GM21576 (cell line): ENCODE data around the gene PRR33.
"Not testable (repeated sequence)": the region's sequence is repeated elsewhere in the genome, so short reads cannot be mapped to it uniquely, and the experiment has no call there.

ENCODE experiments used
- ATAC-seq: cut with Tn5 transposase; IDR thresholded peaks from one replicate; pipeline ENCODE4 v1.9.1; 2021; ENCODE audit warnings: mild to moderate bottlenecking, moderate library complexity; ENCODE audit not compliant: unreplicated experiment

The PRR33 gene

DNA sequence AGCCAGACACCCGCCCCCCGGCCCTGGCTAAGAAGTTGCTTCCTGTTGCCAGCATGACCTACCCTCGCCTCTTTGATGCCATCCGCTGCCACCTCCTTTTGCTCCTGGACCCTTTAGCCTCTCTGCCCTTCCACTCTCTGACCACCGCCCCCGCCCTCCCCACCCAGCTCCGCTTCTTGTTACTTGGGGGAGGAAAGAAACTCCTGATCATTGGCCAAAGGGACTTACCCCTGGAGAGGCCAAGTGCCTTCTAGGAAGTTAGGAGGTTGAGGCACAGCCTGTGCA, at the start of gene PRR33:
PRR33 (minus strand) TSS at position 65 of the 285 bp plus-strand sequence. CDS start 1,311 bp downstream, outside the sequence.
- ATAC-seq, result no peak

DNA sequence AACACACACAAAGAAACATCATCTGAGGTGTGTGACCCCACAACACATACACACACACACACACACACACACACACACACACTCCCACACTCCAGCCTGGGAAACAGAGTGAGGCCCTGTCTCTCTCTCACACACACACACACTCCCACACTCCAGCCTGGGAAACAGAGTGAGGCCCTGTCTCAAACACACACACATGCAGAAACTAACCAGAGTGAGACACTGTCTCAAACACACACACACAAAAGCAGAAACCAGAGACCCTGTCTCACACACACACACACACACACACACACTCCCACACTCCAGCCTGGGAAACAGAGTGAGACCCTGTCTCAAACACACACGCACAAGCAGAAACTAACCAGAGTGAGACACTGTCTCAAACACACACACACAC, 48.1 kb upstream of the PRR33 start:
- ATAC-seq, result not testable (repeated sequence)

DNA sequence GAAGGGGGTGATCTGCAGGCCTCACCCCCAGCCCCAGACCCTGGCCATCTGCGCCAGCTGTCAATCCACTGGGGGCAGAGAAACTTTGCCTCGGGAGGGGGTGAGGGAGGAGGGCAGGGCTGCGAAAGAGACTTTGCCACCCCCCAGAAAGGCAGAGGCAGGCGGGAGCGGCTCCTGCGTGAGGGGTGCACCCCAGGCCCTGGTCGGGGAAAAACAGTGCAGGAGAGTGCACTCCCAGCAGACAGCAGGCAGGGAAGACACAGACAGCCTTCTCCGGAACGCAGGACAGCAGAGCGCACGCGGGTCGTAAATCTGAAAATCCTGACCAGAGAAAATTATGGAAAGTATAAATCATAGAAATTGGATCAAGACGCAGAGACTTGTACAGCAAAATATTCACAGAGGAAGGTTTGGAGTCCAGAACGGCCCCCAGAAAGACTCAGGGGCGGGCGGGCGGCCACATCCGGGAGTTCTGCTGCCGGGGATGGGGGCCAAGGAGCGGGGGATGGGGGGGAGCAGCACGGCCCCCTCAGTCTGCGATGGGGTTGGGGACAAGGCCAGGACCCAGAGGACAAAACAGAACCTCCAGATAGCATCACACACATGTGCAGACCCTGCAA, 47.4 kb upstream of the PRR33 start:
- no peak for ATAC-seq

DNA sequence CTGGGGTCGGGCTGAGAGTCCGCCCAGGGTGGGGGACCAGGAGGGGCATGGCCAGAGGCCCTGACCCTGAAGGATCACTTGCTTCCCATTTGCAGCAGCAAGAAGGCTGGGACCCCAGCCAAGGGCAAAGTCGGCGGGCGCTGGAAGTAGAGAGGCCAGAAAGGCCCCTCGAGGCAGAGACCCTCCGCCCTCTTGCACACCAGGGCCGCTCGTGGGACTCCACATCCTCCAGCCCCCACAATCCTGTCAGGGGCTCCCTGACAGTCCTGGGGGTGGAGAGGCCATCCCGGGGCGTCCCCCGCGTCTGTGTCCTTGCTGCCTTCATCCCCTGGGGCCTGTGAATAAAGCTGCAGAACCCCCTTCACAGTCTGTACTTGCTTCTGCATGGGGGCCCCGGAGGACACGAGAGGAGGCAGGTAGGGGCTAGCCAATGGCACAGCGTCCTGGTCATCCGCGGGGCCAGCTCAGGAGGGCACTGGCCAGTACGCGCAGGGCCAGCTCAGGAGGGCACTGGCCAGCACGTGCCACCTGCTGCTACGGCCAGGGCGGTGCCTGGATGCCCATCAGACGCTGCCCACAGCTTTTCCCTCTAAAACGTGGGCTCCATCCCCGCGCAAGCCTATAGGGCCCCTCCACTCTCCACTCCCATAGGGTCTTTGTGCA, 46.8 kb upstream of the PRR33 start:
- ATAC-seq, result no peak

DNA sequence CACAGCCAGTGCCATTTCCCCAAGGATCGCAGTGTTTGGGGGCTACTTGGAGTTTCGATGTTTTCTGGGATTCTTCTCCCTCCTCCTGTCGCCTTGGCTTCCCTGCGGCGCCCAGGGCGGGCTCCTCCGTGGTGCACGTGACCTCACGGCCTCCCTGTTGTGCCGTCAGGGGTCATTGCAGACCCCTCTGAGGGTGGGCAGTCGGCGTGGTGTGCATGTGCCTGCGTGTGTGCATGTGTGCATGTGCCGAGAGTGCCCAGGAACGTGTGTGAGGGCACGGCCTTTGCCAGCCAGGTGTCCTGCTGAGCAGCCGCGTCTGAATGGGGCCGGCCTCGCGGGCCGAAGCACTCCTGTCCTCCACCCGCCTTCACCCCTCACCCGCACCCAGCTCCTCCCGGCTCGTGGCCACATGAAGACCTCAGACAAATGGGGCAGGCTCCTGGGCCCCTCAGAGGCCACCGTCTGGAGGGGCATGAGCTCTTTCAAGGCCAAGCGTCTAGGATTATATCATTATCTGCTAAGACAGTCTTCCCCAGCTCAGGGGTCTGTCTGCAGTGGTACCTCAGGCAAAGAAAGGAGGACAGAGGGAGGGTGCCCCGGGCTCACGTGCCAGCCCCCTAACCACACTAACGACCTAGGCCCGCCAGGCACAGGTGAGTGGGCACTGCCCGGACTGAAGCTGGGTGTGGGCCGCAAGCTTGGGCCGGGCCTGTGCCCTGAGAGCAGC, 46.1 kb upstream of the PRR33 start:
- ATAC-seq, result no peak

DNA sequence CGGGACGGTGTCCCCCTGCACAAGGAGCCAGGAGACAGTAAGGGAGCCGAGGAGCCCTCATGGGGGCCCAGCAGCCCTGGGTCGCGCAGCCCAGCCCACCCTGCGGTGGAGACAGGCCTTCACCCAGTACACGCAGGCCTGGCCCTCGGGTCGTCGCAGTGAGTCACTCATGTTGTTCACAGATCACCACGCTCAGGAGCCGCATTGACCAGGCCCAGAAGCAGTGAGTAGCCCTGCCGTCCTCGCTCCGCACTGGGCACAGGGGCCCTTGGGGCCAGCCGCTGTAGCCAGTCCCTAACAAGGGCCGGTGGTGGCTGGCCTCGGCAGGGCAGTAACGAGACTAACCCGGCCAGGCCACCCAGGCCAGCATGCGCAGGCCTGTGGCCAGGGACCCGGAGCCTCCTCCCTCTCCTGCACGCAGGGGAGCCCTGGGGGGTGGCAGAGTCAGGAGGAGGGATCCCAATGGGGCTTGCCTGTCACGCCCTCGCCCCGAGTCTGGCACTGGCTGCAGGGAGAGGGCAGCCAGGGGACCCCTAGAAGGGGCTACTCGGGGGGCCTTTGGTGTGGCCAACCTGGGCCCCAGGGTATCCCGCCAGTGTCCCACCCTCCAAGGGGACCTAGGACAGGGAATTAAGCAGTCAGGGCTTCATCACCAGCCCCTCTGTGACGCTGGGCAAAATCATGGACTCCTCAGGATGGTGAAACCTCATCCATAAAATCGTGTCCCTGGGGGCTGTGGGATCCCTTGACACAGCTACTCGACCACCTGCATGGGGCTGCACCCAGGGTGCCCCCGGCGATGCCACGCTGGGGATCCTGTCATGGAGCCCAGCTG, 45.3 kb upstream of the PRR33 start:
- ATAC-seq, result no peak

DNA sequence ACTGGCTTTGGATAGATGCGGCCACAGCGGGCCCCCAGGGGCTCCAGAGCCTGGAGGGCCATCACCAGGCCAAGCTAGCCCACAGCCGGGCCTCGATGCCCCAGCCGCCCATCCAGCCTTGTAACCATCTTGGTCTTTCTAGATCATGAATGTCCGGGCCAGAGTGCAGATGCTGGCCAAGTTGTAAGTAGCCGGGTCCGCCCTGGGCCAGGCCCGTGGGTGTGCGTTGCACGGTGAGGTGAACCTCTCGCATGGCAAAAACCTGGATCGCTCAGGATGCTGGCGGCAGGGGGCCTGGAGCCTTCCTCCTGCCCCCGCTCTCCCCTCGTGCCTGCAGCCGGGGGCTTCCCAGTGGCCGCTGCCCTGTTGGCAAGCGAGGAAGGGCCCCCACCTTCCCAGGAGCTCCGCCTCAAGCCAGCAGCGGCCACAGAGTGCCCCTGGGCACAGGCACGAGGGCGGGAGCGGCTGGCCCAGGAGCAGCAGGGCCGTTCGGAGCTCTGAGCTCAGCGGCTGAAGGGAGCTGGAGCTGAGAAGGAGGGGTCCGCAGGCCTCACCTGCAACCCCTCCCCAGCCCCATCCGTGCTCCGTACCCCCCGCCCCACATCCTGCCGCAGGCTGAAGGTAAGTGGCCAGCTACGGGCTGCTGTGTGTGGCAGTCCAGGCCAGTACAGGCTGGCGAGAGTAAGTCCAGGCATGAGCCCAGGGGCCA, 44.5 kb upstream of the PRR33 start:
- no peak for ATAC-seq

DNA sequence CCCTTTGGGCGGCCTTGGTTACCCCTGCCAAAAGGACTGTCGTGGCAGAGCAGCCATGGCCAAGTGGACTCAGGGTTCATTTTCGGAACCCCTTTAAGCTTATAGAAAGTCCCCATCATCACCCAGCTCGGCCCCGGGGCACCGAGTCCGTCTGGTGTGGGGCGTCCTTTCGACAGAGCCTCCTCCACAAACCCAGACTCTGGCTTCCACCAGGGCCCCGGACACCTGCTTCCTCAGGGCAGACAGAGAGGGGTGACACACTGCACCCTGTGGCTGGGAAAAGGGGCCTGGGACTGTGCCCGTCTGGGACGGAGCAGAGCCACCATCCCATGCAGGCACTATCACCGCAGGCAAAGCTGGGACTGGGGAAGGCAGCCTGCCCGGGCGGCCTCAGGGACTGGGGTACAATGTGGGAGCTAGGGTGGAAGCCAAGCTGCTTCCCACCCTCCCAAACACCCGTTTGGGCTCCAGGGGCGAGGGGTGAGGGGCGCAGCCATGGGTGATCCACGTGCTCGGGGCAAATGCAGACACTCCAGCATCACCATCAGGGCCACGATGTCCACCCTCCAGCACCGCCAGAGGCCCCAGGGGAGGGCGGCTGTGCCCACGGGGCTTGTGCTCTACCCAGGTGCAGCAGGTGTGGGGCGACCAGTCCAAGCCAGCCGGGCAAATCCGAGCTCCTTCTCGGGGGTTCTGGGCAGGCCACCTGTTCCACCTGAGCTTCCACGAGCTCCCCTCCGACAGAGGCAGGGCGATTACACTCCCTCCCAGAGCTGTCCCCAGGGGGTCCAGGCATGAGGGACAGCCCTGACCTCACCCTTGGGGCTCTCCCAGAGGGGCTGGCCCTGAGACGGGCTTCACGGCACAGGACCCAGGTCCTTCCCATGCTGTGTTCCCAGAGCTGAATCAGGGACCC, 43.7 kb upstream of the PRR33 start:
- ATAC-seq, result no peak

DNA sequence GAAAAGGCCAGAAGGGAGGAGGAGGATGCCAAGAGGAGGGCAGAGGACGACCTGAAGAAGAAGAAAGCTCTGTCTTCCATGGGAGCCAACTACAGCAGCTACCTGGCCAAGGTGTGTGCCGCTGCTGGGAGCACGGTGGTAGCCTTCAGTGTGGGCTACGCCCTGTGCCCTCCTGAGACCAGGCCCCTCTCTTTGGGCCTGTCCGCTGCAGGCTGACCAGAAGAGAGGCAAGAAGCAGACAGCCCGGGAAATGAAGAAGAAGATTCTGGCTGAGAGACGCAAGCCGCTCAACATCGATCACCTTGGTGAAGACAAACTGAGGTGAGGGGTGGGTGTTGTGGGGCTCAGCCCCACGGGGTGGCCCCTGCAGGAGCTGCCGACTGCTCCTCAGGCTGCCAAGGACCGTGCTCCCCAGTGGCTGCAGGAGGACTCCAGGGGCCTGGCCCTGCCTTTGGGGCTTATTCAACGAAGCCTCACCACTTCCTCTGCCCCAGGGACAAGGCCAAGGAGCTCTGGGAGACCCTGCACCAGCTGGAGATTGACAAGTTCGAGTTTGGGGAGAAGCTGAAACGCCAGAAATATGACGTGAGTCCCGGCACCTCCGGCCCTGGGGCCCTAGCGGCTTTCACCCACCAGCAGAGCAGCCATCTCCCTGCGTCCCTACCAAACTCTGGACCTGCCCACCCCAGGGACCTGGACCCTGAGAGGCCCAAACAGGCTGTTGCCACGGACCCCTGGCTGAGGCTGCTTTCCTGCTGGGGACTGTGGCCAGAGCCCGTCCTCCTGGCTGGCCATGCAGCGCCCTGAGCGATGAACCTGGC, 42.9 kb upstream of the PRR33 start:
- ATAC-seq, result no peak

DNA sequence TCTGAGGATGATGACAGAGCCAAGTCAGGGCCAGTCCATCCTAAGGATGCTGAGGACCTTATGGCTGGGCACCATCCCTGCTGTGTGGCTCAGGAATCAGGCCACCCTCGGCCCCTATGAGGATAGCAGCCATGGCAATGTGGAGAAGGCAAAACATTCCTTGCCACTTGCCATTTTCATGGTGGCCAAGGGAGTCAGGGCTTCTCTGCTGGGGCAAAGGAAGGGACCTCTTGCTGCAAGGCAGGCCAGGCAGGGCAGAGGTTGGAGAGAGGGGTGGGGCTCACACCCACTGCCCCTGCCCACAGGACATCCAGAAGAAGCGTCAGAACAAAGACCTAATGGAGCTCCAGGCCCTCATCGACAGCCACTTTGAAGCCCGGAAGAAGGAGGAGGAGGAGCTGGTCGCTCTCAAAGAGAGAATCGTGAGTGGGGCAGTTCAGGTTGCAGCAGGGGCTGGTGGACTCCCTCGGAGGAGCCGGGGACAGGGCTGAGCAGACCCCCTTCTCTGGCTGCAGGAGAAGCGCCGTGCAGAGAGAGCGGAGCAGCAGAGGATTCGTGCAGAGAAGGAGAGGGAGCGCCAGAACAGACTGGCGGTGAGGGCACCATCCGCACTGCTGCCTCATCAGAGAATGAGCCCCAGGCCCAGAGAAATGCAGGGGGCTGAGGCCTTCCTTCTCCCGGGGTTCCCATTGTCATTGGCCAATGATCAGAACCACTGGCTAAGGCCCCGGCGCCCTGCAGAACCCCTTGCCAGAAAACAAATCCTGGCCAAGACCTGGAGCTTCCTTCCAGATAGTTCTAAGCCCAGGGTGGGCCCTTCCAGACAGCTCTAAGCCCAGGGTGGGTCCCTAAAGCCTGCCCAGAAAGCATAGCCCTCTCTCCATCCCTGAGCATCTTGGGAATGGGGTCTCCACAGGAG, 42.0 kb upstream of the PRR33 start:
- ATAC-seq, result no peak

DNA sequence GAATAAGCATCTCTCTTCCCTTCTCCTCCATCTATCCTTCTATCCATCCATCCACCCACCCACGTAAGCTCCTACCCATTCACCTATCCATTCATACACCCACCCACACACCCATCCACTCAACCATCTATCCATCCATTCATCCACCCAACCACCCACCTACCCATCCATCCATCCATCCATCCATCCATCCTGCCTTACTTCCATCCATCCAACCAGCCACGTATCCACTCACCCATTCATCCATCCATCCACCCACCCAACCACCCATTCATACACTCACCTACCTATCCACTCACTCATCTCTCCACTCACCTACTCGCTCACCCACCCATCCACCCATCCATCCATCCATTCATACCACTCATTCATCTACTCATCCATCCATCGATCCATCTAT, 41.0 kb upstream of the PRR33 start:
- no peak for ATAC-seq

DNA sequence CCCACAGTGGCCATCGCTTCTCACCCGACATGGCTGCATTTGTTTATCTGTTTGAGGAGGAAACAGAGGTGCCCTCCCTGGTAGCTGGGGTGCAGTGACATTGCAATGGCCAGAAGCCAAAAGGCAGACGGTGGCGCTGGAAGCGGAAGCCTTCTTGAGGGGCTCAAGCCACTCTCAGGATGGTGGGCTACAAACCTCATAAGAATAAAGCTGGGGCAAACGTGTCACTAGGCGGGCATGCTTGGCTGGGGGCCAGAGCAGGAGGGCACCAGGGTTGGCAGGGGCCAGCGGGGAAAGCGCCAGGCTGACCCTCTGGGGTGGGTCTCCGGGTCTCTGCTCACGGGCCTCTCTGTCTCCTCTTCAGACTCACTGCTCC, 40.4 kb upstream of the PRR33 start:
- ATAC-seq, result no peak

DNA sequence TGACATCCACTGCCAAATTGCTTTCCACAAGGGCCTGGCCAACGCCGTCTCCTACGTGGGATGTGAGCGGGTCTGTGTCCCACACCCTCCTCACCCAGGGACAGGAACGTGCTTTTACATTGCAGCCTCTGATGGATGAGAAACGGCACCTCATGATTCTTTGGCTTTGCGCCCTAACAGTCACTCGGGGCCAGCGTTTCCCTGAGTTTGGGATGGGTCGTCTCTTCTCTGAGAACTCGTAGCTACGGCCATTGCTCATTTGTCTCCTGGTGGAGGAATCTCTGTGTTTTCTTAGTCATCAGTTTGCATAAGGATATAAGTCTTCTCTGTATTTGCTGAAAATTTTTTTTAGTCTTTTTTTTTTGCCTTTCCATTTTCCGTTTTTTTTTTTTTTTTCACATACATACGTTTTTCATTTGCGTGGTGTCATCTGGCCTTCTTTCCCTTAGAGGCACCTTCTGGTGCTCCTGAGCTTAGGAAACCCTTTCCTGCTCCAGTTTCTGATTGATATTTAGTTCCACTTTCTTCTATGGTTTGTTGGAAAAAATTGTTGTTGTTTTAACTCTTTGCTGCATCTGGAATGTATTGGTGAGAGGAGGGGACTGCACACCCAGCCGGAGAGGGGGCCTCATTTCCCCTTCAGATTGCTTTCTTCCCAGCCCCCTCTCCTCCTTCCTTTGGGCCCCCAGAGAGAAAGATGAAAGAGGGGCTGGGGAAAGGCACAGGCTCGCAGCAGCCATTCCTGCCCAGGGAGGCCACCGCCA, 39.8 kb upstream of the PRR33 start:
- no peak for ATAC-seq

DNA sequence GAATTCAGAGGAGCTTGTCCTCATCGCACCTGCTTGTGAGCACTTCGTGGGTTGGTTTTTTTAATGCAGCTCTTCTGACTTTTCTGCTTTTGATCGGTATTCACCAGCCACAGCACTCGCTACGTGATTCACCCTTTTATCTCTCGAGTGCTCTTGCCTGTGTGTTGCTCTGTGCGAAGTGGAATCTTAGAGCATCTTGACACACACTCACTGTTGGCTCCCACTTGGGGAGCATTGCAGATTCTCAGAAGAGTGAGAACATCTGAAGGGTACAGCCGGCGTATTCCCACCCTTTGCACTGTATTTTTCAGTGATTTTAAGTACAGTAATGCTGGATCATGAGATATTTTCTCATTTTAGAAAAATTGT, 38.8 kb upstream of the PRR33 start:
- ATAC-seq, result no peak

DNA sequence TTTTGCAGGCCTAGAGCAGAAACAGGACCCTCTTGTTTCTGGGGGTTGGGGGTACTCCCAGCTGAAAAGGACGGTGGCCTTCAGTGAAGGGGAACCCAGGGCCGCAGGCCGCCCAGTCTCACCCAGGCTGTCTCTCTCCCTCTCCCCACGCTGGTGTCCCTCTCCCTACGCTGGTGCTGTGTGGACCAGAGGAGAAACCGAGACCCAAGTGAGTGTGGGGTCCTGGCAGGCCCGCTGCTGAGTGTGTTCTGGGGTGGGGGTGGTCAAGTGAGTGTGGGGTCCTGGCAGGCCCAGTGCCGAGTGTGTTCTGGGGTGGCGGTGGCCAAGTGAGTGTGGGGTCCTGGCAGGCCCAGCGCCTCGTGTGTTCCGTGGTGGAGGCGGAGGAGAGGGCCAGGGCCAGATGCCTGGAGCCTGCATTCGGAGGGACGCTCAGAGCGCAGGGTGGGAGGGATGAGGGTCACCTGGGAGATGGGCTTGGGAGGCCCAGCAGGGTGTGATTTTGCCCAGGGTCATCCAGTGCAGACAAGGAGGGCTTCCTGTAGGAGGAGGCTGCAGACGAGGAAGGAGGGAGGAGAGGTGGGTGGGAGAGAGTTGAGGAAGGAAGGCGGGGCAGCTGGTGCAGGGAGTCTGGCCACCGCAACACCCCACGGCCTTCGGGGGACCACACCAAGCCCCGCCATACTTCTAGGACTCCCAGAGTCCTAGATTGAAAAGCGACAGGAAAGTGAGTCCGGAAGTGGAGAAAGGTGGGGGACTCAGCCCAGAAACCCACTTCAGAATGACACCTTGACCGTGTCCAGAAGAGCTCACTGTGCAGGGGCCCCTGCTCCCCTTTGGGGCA, 38.1 kb upstream of the PRR33 start:
- no peak for ATAC-seq

DNA sequence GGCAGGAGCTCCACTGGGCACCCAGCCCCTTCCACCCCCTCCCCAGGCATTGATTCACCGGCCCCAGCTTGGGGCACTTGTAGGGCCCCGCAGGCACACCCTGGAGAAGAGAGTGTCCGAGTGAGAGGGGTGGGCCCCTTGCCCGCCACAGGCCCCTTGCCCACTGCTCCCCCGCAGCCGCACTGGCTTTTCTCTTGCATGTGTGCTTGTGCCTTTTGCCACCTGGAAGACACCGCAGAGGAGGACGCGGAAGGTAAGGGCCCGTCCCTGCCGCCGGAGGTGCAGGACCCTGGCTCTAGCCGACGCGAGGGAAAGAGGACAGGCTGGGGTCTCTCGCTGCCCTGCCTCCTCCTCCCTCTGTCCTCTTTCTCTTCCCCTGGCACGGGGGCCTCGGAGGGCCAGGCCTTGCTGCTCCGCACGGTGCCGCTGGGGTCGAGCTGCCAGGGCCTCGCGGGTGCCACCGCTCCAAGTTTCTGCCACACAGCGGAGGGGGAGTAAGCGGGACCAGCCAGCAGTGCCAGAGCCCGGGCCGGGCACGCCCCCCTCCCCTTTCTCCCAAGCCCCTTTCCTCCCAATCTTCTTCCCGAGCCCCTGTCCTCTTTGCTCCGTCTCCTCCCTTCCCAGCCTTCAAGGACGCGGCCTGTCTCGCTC, 37.3 kb upstream of the PRR33 start:
- ATAC-seq, result no peak
